B cell (primary cell): Measurements from ENCODE around the gene PALD1. TPM values are rescaled to one million over a fixed set of nuclear protein-coding genes. Genes with fewer than 3 reads are reported as not detected.
A peak's percentile ranks its signal among the peaks of the same experiment; 100 is the strongest.

Source experiments
- ATAC-seq: fragments of 200-7000 bp; cut with Tn5 transposase; one replicate; pipeline ENCODE4 v1.10.0; 2021; ENCODE audit warnings: low read depth, mild to moderate bottlenecking, moderate number of reproducible peaks, moderate library complexity
- CTCF ChIA-PET: fragments of 350-600 bp; sonication (Branson Sonifier 250); formaldehyde crosslinking; loops from one replicate; lab custom pipeline; 2021; ENCODE audit warnings: antibody characterized with exemption, inconsistent platforms; lab: Charles Lee
- POLR2A ChIA-PET: fragments of 350-600 bp; sonication (Branson Sonifier 250); formaldehyde crosslinking; loops from one replicate; lab custom pipeline; 2021; ENCODE audit warnings: antibody characterized with exemption; lab: Charles Lee
- DNase-seq: peaks from one replicate; pipeline ENCODE4 v3.0.0; 2013
- H2AFZ ChIP-seq: 2 replicates; pipeline ENCODE4 v1.6.1; 2012; ENCODE audit warnings: mild to moderate bottlenecking, low read depth, low read length; ENCODE audit not compliant: insufficient read depth, poor library complexity, severe bottlenecking
- H3K27ac ChIP-seq, 2 donors: 1 replicate in 1 of 2; 2 replicates in 1 of 2; pipeline ENCODE4 v1.5.1; 2012 to 2013; ENCODE audit warnings: low read length in 2 of 2, mild to moderate bottlenecking in 2 of 2, moderate library complexity in 1 of 2
- H3K27me3 ChIP-seq, 4 experiments: fragments of 200-600 bp in 1 of 4; sonication (generic) in 1 of 4; replicated peaks in 1 of 4; 1 replicate in 2 of 4; 2 replicates in 2 of 4; pipeline versions ENCODE4 v1.6.1 to v1.7.0; 2013 to 2016; ENCODE audit warnings: low read length in 3 of 4, mild to moderate bottlenecking in 2 of 4, mixed read lengths in 1 of 4, moderate library complexity in 1 of 4; ENCODE audit not compliant: insufficient read depth in 4 of 4, control insufficient read depth in 3 of 4; ENCODE audit errors: control extremely low read depth in 1 of 4
- H3K36me3 ChIP-seq, 2 experiments: replicated peaks in 1 of 2; 1 replicate in 1 of 2; 2 replicates in 1 of 2; pipeline versions ENCODE4 v1.6.1 to v1.7.1; 2013; ENCODE audit warnings: low read length in 1 of 2; ENCODE audit not compliant: insufficient read depth in 2 of 2, control insufficient read depth in 1 of 2; ENCODE audit errors: control extremely low read depth in 1 of 2, extremely low read depth in 1 of 2
- H3K4me1 ChIP-seq, 2 donors: fragments of 200-600 bp in 1 of 2; sonication (generic) in 1 of 2; 1 replicate in 1 of 2; 2 replicates in 1 of 2; pipeline versions ENCODE4 v1.5.1 to v1.6.1; 2013 to 2017; ENCODE audit warnings: low read length in 2 of 2; ENCODE audit not compliant: control insufficient read depth in 2 of 2, insufficient read depth in 2 of 2
- H3K4me2 ChIP-seq: replicated peaks from 2 replicates; pipeline ENCODE3; 2012; ENCODE audit warnings: mild to moderate bottlenecking, low read depth, low read length; ENCODE audit not compliant: poor library complexity, severe bottlenecking
- H3K4me3 ChIP-seq, 5 experiments: fragments of 200-600 bp in 1 of 5; sonication (generic) in 1 of 5; 1 replicate in 3 of 5; 2 replicates in 2 of 5; pipeline versions ENCODE4 v1.5.1 to v1.7.0; 2011 to 2016; ENCODE audit warnings: low read length in 4 of 5, mild to moderate bottlenecking in 4 of 5, low read depth in 2 of 5, control low read depth in 1 of 5, moderate library complexity in 1 of 5; ENCODE audit not compliant: insufficient read depth in 1 of 5; ENCODE audit errors: control extremely low read depth in 1 of 5, extremely low read depth in 1 of 5
- H3K79me2 ChIP-seq: fragments of 200-600 bp; sonication (generic); one replicate; pipeline ENCODE4 v1.6.0; 2016; ENCODE audit warnings: low read length; ENCODE audit not compliant: control insufficient read depth, insufficient read depth
- H3K9ac ChIP-seq: fragments of 200-600 bp; sonication (generic); 2 replicates; pipeline ENCODE4 v1.6.1; 2017; ENCODE audit warnings: mild to moderate bottlenecking, low read length, moderate library complexity
- H3K9me3 ChIP-seq, 3 donors: one replicate each; pipeline versions ENCODE4 v1.6.1 to v1.7.1; 2013; ENCODE audit warnings: low read length in 2 of 3; ENCODE audit not compliant: control insufficient read depth in 2 of 3, insufficient read depth in 1 of 3; ENCODE audit errors: control extremely low read depth in 1 of 3
- H4K20me1 ChIP-seq: 2 replicates; pipeline ENCODE4 v1.6.0; 2012; ENCODE audit warnings: mild to moderate bottlenecking, low read length; ENCODE audit not compliant: insufficient read depth, control insufficient read depth, poor library complexity, severe bottlenecking
- H3K27ac Mint-ChIP-seq: one replicate; pipeline ENCODE4 v1.8.0; 2021; ENCODE audit warnings: mixed read lengths
- H3K27me3 Mint-ChIP-seq: one replicate; pipeline ENCODE4 v1.8.0; 2021; ENCODE audit warnings: mixed read lengths
- H3K4me1 Mint-ChIP-seq: one replicate; pipeline ENCODE4 v1.8.0; 2021; ENCODE audit warnings: mixed read lengths
- H3K4me3 Mint-ChIP-seq: one replicate; pipeline ENCODE4 v1.8.0; 2021; ENCODE audit warnings: mixed read lengths
- H3K9me3 Mint-ChIP-seq: one replicate; pipeline ENCODE4 v1.8.0; 2022; ENCODE audit warnings: mixed read lengths; ENCODE audit not compliant: insufficient read depth
- CTCF ChIP-seq: fragments of 200-600 bp; IDR thresholded peaks from one replicate; pipeline ENCODE4 v1.8.0; 2022; ENCODE audit warnings: antibody characterized with exemption, mild to moderate bottlenecking
- EZH2 ChIP-seq: IDR thresholded peaks from 2 replicates; pipeline ENCODE4 v1.6.1; 2012; ENCODE audit warnings: borderline replicate concordance, low read depth, mild to moderate bottlenecking, moderate library complexity, low read length; ENCODE audit not compliant: insufficient read depth, poor library complexity, severe bottlenecking
- WGBS: methylation state at CpG from one replicate; pipeline ENCODE4 v1.1.5; 2013; ENCODE audit warnings: missing lambda C conversion rate; ENCODE audit not compliant: insufficient coverage; 5-methylcytosine and 5-hydroxymethylcytosine counted together
- intact Hi-C: fragments of 100-400 bp; cut with micrococcal nuclease; formaldehyde crosslinking; loops from one replicate; pipeline ENCODE4 v1.10.0; 2022
- polyA plus RNA-seq: library from polyadenylated mRNA; depleted of rRNA; stranded (reverse); fragments of >200 nt; gene quantifications from 2 replicates; pipeline ENCODE4 v1.2.3, GENCODE V29; 2012
- total RNA-seq, 2 donors: library from RNA; stranded (reverse); fragments of 120-200 nt in 1 of 2; gene quantifications; 1 replicate in 1 of 2; 2 replicates in 1 of 2; pipeline versions ENCODE4 v1.2.3 to v1.2.4, GENCODE V29; 2013 to 2022

The PALD1 gene
- total and polyA plus RNA-seq, 2 donors (not counting 1 experiment from before 2014, with no cell fraction given): 2.2 to 2.8 TPM

- H4K20me1 ChIP-seq: no peaks in the 10 kb centered on the region
- H3K4me3 ChIP-seq: no peak overlapping the region
- Mint-ChIP-seq H3K4me3 (no peak overlapping the region), H3K27ac (no peak overlapping the region), H3K4me1 (peaks cover 9% of the 10 kb centered on the region), H3K27me3 (no peaks in the 10 kb centered on the region), H3K9me3 (no peaks in the 10 kb centered on the region)
- H3K79me2 ChIP-seq: no peaks in the 10 kb centered on the region
- no peak overlapping the region for H3K27ac ChIP-seq
- DNase-seq: no peak
- ChIA-PET CTCF (interaction anchor here (2.0 kb wide), 1 partner anchor 104 kb away, joined by 8 read pairs; no protein-coding TSS in a partner anchor), POLR2A (no interaction called here)
- H3K9ac ChIP-seq: no peak overlapping the region
- WGBS: 71% methylated on average over 5 of the region's 6 CpGs
- no peak overlapping the region for H2AFZ ChIP-seq
- H3K4me2 ChIP-seq: no peak overlapping the region
- H3K9me3 ChIP-seq: no peaks in the 10 kb centered on the region
- TF ChIP-seq CTCF (no peak), EZH2 (no peak)
- intact Hi-C loops: no loop called here
- H3K27me3 ChIP-seq: no peaks in the 10 kb centered on the region
- ATAC-seq: peak; percentile 24
- no peaks in the 10 kb centered on the region for H3K36me3 ChIP-seq
- H3K4me1 ChIP-seq: no peaks in the 10 kb centered on the region
These were observed 86.4 kb downstream of the PALD1 start for GRCh38 chr10:70564901-70565351.

- peaks cover 9% of the 10 kb centered on the region for H3K4me1 Mint-ChIP-seq
- CTCF ChIA-PET: interaction anchor here (2.0 kb wide), 1 partner anchor 105 kb away, joined by 8 read pairs; no protein-coding TSS in a partner anchor
- no peak overlapping the region for H3K27ac Mint-ChIP-seq
- Histone ChIP-seq H3K4me3 (no peak overlapping the region), H3K27ac (no peak overlapping the region), H3K79me2 (no peaks in the 10 kb centered on the region), H3K4me2 (peak overlapping the region; percentile 8), H3K36me3 (no peaks in the 10 kb centered on the region), H3K27me3 (no peaks in the 10 kb centered on the region), H4K20me1 (no peaks in the 10 kb centered on the region), H3K4me1 (no peaks in the 10 kb centered on the region), H3K9ac (no peak overlapping the region), H2AFZ (no peak overlapping the region), H3K9me3 (no peaks in the 10 kb centered on the region)
- DNase-seq (no peak), ATAC-seq (no peak)
- H3K4me3 Mint-ChIP-seq: no peak overlapping the region
- POLR2A ChIA-PET: no interaction called here
- TF ChIP-seq EZH2: no peak
- TF ChIP-seq CTCF: no peak
- WGBS: 53% methylated on average over 12 of the region's 18 CpGs
- H3K9me3 Mint-ChIP-seq: no peaks in the 10 kb centered on the region
- no peaks in the 10 kb centered on the region for H3K27me3 Mint-ChIP-seq
- intact Hi-C loops: no loop called here
These were observed 87.3 kb downstream of the PALD1 start for GRCh38 chr10:70565556-70566514.
